H1 (cell line): ENCODE measurements around the gene STXBP4. TPM values are rescaled to one million over a fixed set of nuclear protein-coding genes. Genes with fewer than 3 reads are reported as not detected.

ENCODE experiments used
- CTCF ChIA-PET: fragments of 300-600 bp; sonication (Branson Sonifier 250); formaldehyde crosslinking; loops from one replicate; lab custom pipeline; 2021; ENCODE audit not compliant: partially characterized antibody; lab: Charles Lee
- POLR2A ChIA-PET: fragments of 300-600 bp; sonication (Branson Sonifier 250); formaldehyde crosslinking; loops from one replicate; lab custom pipeline; 2021; ENCODE audit warnings: inconsistent platforms; ENCODE audit not compliant: partially characterized antibody; lab: Charles Lee
- DNase-seq, 2 experiments: peaks; one replicate each; pipeline versions ENCODE4 v3.0.0 to v3.0.0-alpha.2; 2010 to 2022; ENCODE audit warnings: low spot score in 2 of 2, low read depth in 1 of 2, mixed read lengths in 1 of 2
- FAIRE-seq: peaks from 2 replicates; lab custom pipeline; 2011; peaks lifted over from hg19 to GRCh38; lab: Jason Lieb, UNC
- H2AFZ ChIP-seq: 2 replicates; pipeline ENCODE4 v1.8.1; 2012; ENCODE audit warnings: low read length, inconsistent platforms
- H2AK5ac ChIP-seq: 2 replicates; pipeline ENCODE4 v1.6.1; 2013; ENCODE audit warnings: low read depth, low read length
- H2BK120ac ChIP-seq: replicated peaks from 2 replicates; pipeline ENCODE3; 2013; ENCODE audit warnings: low read depth, low read length, inconsistent platforms
- H2BK12ac ChIP-seq: 2 replicates; pipeline ENCODE4 v1.6.1; 2013; ENCODE audit warnings: low read depth, low read length
- H2BK15ac ChIP-seq: 2 replicates; pipeline ENCODE4 v1.6.1; 2013; ENCODE audit warnings: low read length
- H2BK20ac ChIP-seq: 2 replicates; pipeline ENCODE4 v1.6.1; 2013; ENCODE audit warnings: low read length
- H2BK5ac ChIP-seq: 2 replicates; pipeline ENCODE4 v1.6.1; 2013; ENCODE audit warnings: low read depth, low read length
- H3K14ac ChIP-seq: 2 replicates; pipeline ENCODE4 v1.6.1; 2013; ENCODE audit warnings: inconsistent platforms; ENCODE audit not compliant: insufficient read length
- H3K18ac ChIP-seq: 2 replicates; pipeline ENCODE4 v1.6.1; 2013; ENCODE audit warnings: low read length; ENCODE audit errors: extremely low read depth
- H3K23ac ChIP-seq: 2 replicates; pipeline ENCODE4 v1.6.1; 2013; ENCODE audit warnings: inconsistent platforms; ENCODE audit not compliant: insufficient read length
- H3K23me2 ChIP-seq: 2 replicates; pipeline ENCODE4 v1.6.1; 2013; ENCODE audit warnings: low read depth, low read length
- H3K27ac ChIP-seq: 2 replicates; pipeline ENCODE4 v1.6.1; 2011; ENCODE audit warnings: low read depth, low read length, inconsistent platforms
- H3K27me3 ChIP-seq, 4 experiments: replicated peaks in 1 of 4; 1 replicate in 1 of 4; 2 replicates in 3 of 4; pipeline versions ENCODE4 v1.6.1 to v1.8.1; 2011 to 2013; ENCODE audit warnings: low read length in 3 of 4, mild to moderate bottlenecking in 3 of 4, inconsistent platforms in 2 of 4, mixed read lengths in 2 of 4, moderate library complexity in 1 of 4; ENCODE audit not compliant: control insufficient read depth in 3 of 4, insufficient read depth in 3 of 4; ENCODE audit errors: extremely low read depth in 1 of 4
- H3K36me3 ChIP-seq, 4 experiments: 2 replicates each; pipeline versions ENCODE4 v1.6.1 to v1.8.1; 2011 to 2013; ENCODE audit warnings: mild to moderate bottlenecking in 4 of 4, low read length in 3 of 4, moderate library complexity in 2 of 4, control low read depth in 1 of 4, inconsistent platforms in 1 of 4; ENCODE audit not compliant: insufficient read depth in 4 of 4, control insufficient read depth in 2 of 4
- H3K4ac ChIP-seq: replicated peaks from 2 replicates; pipeline ENCODE3; 2013; ENCODE audit warnings: low read length, low read depth, mixed read lengths, inconsistent platforms; ENCODE audit not compliant: insufficient read length
- H3K4me1 ChIP-seq, 4 experiments: replicated peaks in 1 of 4; 1 replicate in 1 of 4; 2 replicates in 3 of 4; pipeline versions ENCODE4 v1.6.1 to v1.8.1; 2011 to 2013; ENCODE audit warnings: low read length in 3 of 4, inconsistent platforms in 2 of 4, mixed read lengths in 1 of 4; ENCODE audit not compliant: insufficient read depth in 4 of 4, control insufficient read depth in 3 of 4
- H3K4me2 ChIP-seq, 2 experiments: 2 replicates each; pipeline versions ENCODE4 v1.6.1 to v1.8.1; 2011 to 2013; ENCODE audit warnings: low read depth in 2 of 2, low read length in 2 of 2, control low read depth in 1 of 2, inconsistent platforms in 1 of 2, mild to moderate bottlenecking in 1 of 2; ENCODE audit not compliant: insufficient read depth in 1 of 2
- H3K4me3 ChIP-seq, 4 experiments: fragments of 200-600, 300-600 bp in 1 of 4; sonication (generic), shearing (Covaris generic), sonication (Bioruptor Twin) in 1 of 4; 2 replicates each; pipeline versions ENCODE4 v1.5.1 to v1.8.1; 2011 to 2016; ENCODE audit warnings: low read length in 4 of 4, low read depth in 3 of 4, control low read depth in 2 of 4, inconsistent platforms in 2 of 4, mild to moderate bottlenecking in 2 of 4, mixed read lengths in 1 of 4, moderate library complexity in 1 of 4; ENCODE audit not compliant: insufficient read depth in 2 of 4; ENCODE audit errors: extremely low read depth in 1 of 4
- H3K56ac ChIP-seq: replicated peaks from 2 replicates; pipeline ENCODE3; 2013; ENCODE audit warnings: low read depth, mild to moderate bottlenecking, mixed read lengths, low read length, inconsistent platforms; ENCODE audit not compliant: insufficient read length
- H3K79me1 ChIP-seq: 2 replicates; pipeline ENCODE4 v1.6.1; 2013; ENCODE audit warnings: low read depth, low read length, control low read depth
- H3K79me2 ChIP-seq, 2 experiments: 2 replicates each; pipeline versions ENCODE4 v1.6.1 to v1.8.1; 2012 to 2013; ENCODE audit warnings: low read length in 2 of 2, mild to moderate bottlenecking in 2 of 2, inconsistent platforms in 1 of 2; ENCODE audit not compliant: insufficient read depth in 2 of 2, control insufficient read depth in 1 of 2
- H3K9ac ChIP-seq, 4 experiments: replicated peaks in 1 of 4; 1 replicate in 1 of 4; 2 replicates in 3 of 4; pipeline versions ENCODE4 v1.6.1 to v1.8.1; 2011 to 2013; ENCODE audit warnings: low read depth in 3 of 4, low read length in 3 of 4, control low read depth in 2 of 4, mild to moderate bottlenecking in 2 of 4, moderate library complexity in 2 of 4, inconsistent platforms in 1 of 4; ENCODE audit errors: extremely low read depth in 1 of 4
- H3K9me3 ChIP-seq, 2 experiments: 2 replicates each; pipeline versions ENCODE4 v1.6.1 to v1.8.1; 2012 to 2013; ENCODE audit warnings: mild to moderate bottlenecking in 2 of 2, moderate library complexity in 2 of 2, control low read depth in 1 of 2, inconsistent platforms in 1 of 2, low read depth in 1 of 2, low read length in 1 of 2, mixed read lengths in 1 of 2; ENCODE audit not compliant: insufficient read depth in 2 of 2
- H4K20me1 ChIP-seq, 2 experiments: replicated peaks in 1 of 2; 2 replicates each; pipeline versions ENCODE3 to v1.8.1; 2011 to 2013; ENCODE audit warnings: inconsistent platforms in 2 of 2, low read length in 2 of 2, mild to moderate bottlenecking in 1 of 2; ENCODE audit not compliant: insufficient read depth in 2 of 2, control insufficient read depth in 1 of 2
- H4K5ac ChIP-seq: 2 replicates; pipeline ENCODE4 v1.6.1; 2013; ENCODE audit warnings: low read length, low read depth, mixed read lengths, inconsistent platforms; ENCODE audit not compliant: insufficient read length
- H4K8ac ChIP-seq: 2 replicates; pipeline ENCODE4 v1.8.0; 2013; ENCODE audit warnings: mild to moderate bottlenecking, moderate library complexity, low read length, inconsistent platforms; ENCODE audit not compliant: insufficient read depth; ENCODE audit errors: extremely low read depth
- H4K91ac ChIP-seq: replicated peaks from 2 replicates; pipeline ENCODE3; 2013; ENCODE audit warnings: low read length, mixed read lengths, inconsistent platforms; ENCODE audit not compliant: insufficient read length
- CHD1 ChIP-seq: IDR thresholded peaks from 2 replicates; pipeline ENCODE4 v1.6.1; 2012; ENCODE audit warnings: low read depth, low read length, improper control_type of control experiment
- FOSL1 ChIP-seq: IDR thresholded peaks from 2 replicates; pipeline ENCODE4 v1.6.1; 2011; ENCODE audit warnings: mild to moderate bottlenecking, low read depth, low read length, moderate library complexity; ENCODE audit not compliant: insufficient read depth
- RFX5 ChIP-seq: IDR thresholded peaks from 2 replicates; pipeline ENCODE4 v1.6.1; 2011; ENCODE audit warnings: low read depth, low read length, improper control_type of control experiment, borderline replicate concordance
- WGBS, 2 experiments: shearing (Covaris generic) in 1 of 2; methylation state at CpG; one replicate each; pipeline versions ENCODE4 v1.1.6 to v1.1.7; 2013 to 2015; ENCODE audit warnings: low lambda C conversion rate in 2 of 2, mixed read lengths in 2 of 2, inconsistent platforms in 1 of 2, low coverage in 1 of 2, missing lambda C conversion rate in 1 of 2; ENCODE audit not compliant: insufficient replicate concordance in 2 of 2, insufficient coverage in 1 of 2, insufficient read length in 1 of 2; ENCODE audit errors: extremely low coverage in 1 of 2, missing lambda C conversion rate in 1 of 2; 5-methylcytosine and 5-hydroxymethylcytosine counted together
- polyA plus RNA-seq, 7 experiments: library from polyadenylated mRNA; depleted of rRNA in 3 of 7; stranded (reverse) in 5 of 7; unstranded in 2 of 7; fragments of >200 nt in 5 of 7; fragments of 200-250 nt in 2 of 7; gene quantifications; 1 replicate in 5 of 7; 2 replicates in 1 of 7; 4 replicates in 1 of 7; pipeline versions ENCODE4 v1.2.1 to v1.2.3, GENCODE V29; 2011 to 2013; ENCODE audit warnings: missing spikeins in 2 of 7, mixed read lengths in 2 of 7
- total RNA-seq: library from RNA; stranded (reverse); fragmentation: NEBNext Ultra II Directional; extraction: Animal tissue kit (Norgen Biotek cat#: 25700); gene quantifications from 2 replicates; pipeline ENCODE4 v1.2.1, GENCODE V29; 2021

The STXBP4 gene
- total and polyA plus RNA-seq, 2 of the 8 experiments (the other 6 are each of a cell fraction or from before 2014, with no cell fraction given): 3.2 to 18.5 TPM

GRCh38 chr17:54972406-54973138 lies 4.0 kb downstream of the STXBP4 start:
- Histone ChIP-seq H3K4me3 (no peak overlapping the region), H3K27ac (no peak overlapping the region), H3K79me1 (peaks cover 5% of the 10 kb centered on the region; the same call in 1 of the 2 replicates), H2AFZ (no peak overlapping the region), H3K27me3 (no peaks in the 10 kb centered on the region), H2BK15ac (no peak overlapping the region), H3K4me1 (peaks cover 0 to 3% (median 0%) of the 10 kb centered on the region in 4 experiments; a peak in 2 of 7 replicates), H3K9ac (no peak overlapping the region), H3K36me3 (peaks cover 0 to 4% (median 0%) of the 10 kb centered on the region in 4 experiments; a peak in 1 of 8 replicates), H2BK120ac (no peak overlapping the region), H2AK5ac (no peak overlapping the region), H3K9me3 (no peaks in the 10 kb centered on the region), H3K4ac (no peak overlapping the region), H4K8ac (no peak overlapping the region), H2BK12ac (no peak overlapping the region), H4K91ac (no peak overlapping the region), H3K23ac (no peak overlapping the region), H4K5ac (no peak overlapping the region), H3K18ac (no peak overlapping the region), H2BK5ac (no peak overlapping the region), H4K20me1 (peaks cover 0 to 2% of the 10 kb centered on the region in 2 experiments), H3K14ac (no peak overlapping the region), H3K79me2 (peaks cover 2 to 81% of the 10 kb centered on the region in 2 experiments; a peak in 3 of 4 replicates), H3K23me2 (peaks cover 7% of the 10 kb centered on the region; the same call in 1 of the 2 replicates), H3K4me2 (no peak overlapping the region), H3K56ac (no peak overlapping the region), H2BK20ac (no peak overlapping the region)
- POLR2A ChIA-PET: no interaction called here
- CTCF ChIA-PET: interaction anchor here (1.4 kb wide), 1 partner anchor 13 kb away, joined by 3 read pairs; no protein-coding TSS in a partner anchor
- 85% methylated on average over 3 of the region's 3 CpGs; no CpG with 5 or more reads in 1 of the 2 experiments for WGBS, 2 experiments
- FAIRE-seq (no peak), DNase-seq (no peak)
- TF ChIP-seq RFX5: no peak
- TF ChIP-seq FOSL1: no peak
- no peak for TF ChIP-seq CHD1
